Hepatocyte (in vitro differentiated cells): ENCODE data around the gene KLHL8.

Source experiments
- CTCF ChIP-seq: fragments of 200-600 bp; sonication (generic); IDR thresholded peaks from 2 replicates; pipeline ENCODE4 v1.5.1; 2016; ENCODE audit warnings: antibody characterized with exemption, mild to moderate bottlenecking; ENCODE audit not compliant: poor library complexity
- EZH2 ChIP-seq: fragments of 200-600 bp; sonication (generic); IDR thresholded peaks from 2 replicates; pipeline ENCODE4 v1.6.1; 2016; ENCODE audit warnings: antibody characterized with exemption, mild to moderate bottlenecking, borderline replicate concordance

- no peak for TF ChIP-seq CTCF
- TF ChIP-seq EZH2 = no peak
These were observed 10.4 kb upstream of the KLHL8 start for GRCh38 chr4:87230806-87231205.
